NB4 (cell line): ENCODE data around the gene DDC.

Experiments
- MYC ChIP-seq: IDR thresholded peaks from 2 replicates; pipeline ENCODE4 v1.6.1; 2011; ENCODE audit warnings: low read depth, low read length
- TF ChIP-seq, protein P1 (sequence below): IDR thresholded peaks from one replicate; pipeline ENCODE4 v1.5.1; 2012; ENCODE audit warnings: low read depth, low read length
- TF ChIP-seq, protein P2 (sequence below): IDR thresholded peaks from 2 replicates; pipeline ENCODE4 v1.6.1; 2011; ENCODE audit warnings: low read depth, low read length

DNA sequence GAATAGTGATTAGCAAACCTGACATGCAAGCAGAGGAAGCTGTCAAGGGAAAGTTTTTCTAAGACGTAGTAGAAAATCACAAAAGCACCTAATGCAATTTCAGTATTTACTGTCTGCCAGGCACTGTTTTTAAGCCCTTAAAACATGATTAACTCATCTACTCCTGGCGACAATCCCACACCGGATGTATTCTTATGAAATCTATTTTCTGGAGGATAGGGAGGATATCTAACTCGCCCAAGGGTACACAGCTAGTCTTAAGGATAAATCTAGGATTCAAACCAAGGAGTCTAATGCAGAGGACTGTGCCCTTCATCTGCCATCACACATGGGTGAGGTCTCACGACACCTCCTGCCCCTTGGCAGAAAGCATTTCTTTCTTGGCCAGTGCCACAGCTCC, 67.2 kb downstream of the DDC start:
- TF ChIP-seq, protein P1, sequence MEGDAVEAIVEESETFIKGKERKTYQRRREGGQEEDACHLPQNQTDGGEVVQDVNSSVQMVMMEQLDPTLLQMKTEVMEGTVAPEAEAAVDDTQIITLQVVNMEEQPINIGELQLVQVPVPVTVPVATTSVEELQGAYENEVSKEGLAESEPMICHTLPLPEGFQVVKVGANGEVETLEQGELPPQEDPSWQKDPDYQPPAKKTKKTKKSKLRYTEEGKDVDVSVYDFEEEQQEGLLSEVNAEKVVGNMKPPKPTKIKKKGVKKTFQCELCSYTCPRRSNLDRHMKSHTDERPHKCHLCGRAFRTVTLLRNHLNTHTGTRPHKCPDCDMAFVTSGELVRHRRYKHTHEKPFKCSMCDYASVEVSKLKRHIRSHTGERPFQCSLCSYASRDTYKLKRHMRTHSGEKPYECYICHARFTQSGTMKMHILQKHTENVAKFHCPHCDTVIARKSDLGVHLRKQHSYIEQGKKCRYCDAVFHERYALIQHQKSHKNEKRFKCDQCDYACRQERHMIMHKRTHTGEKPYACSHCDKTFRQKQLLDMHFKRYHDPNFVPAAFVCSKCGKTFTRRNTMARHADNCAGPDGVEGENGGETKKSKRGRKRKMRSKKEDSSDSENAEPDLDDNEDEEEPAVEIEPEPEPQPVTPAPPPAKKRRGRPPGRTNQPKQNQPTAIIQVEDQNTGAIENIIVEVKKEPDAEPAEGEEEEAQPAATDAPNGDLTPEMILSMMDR: no peak
- TF ChIP-seq MYC: no peak
- TF ChIP-seq, protein P2, sequence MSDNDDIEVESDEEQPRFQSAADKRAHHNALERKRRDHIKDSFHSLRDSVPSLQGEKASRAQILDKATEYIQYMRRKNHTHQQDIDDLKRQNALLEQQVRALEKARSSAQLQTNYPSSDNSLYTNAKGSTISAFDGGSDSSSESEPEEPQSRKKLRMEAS: no peak
